ENCODE data around the gene AS3MT.
"Not testable (repeated sequence)": the region's sequence is repeated elsewhere in the genome, so short reads cannot be mapped to it uniquely, and the experiment has no call there.

AS3MT gene

GRCh38 chr10:102919992-102920739, 50.9 kb downstream of the AS3MT start:
- no peak for DNase-seq (ENCODE audit: low spot score)

DNA sequence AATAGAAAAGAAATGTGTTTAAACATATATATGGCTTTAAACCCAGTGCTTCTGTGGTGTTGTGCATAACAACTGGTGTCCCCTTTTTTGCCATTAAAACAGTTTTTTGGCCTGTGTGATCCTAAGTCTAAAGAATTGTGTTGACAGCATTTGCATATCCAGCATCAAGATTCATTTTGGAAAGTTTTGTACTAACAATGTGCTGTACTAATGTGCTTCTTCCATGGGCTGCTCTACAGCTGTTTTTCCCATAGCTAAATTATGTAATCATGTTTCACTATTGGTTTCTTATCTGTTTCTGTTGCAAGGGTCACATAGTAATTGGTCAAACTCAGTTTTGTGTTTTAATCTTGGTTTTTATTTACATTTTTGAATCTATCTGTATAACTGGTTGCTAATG, 54.3 kb downstream of the AS3MT start:
- no peak for DNase-seq (ENCODE audit: low spot score)

GRCh38 chr10:102926842-102927241, 57.6 kb downstream of the AS3MT start:
- no peak for DNase-seq (ENCODE audit: low spot score)

- DNase-seq (ENCODE audit: low spot score) = no peak
Observed at GRCh38 chr10:102927311-102928010, 58.2 kb downstream of the AS3MT start.

GRCh38 chr10:102928442-102928841, 59.2 kb downstream of the AS3MT start:
- not testable (repeated sequence) for DNase-seq (ENCODE audit: low spot score)

- no peak for DNase-seq (ENCODE audit: low spot score)
Observed at GRCh38 chr10:102930720-102931119, 61.5 kb downstream of the AS3MT start.

DNA sequence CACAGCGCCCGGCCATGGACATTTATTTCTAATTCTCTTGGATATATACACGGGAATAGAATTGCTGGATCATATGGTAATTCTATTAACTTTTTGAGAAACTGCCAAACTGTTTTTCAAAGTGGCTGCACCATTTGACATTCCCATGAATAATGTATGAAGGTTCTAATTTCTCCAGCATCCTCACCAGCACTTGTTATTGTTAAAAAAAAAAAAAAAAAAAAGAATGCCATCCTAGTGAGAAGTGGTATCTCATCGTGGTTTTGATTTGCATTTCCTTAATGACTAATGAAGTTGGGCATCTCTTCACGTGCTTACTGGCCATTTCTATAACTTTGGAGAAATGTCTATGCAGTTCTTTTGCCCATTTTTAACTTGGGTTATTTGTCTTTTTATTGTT, 62.4 kb downstream of the AS3MT start:
- no peak for DNase-seq (ENCODE audit: low spot score)

GRCh38 chr10:102935505-102935904, 66.2 kb downstream of the AS3MT start:
- DNase-seq (ENCODE audit: low spot score) = no peak

DNA sequence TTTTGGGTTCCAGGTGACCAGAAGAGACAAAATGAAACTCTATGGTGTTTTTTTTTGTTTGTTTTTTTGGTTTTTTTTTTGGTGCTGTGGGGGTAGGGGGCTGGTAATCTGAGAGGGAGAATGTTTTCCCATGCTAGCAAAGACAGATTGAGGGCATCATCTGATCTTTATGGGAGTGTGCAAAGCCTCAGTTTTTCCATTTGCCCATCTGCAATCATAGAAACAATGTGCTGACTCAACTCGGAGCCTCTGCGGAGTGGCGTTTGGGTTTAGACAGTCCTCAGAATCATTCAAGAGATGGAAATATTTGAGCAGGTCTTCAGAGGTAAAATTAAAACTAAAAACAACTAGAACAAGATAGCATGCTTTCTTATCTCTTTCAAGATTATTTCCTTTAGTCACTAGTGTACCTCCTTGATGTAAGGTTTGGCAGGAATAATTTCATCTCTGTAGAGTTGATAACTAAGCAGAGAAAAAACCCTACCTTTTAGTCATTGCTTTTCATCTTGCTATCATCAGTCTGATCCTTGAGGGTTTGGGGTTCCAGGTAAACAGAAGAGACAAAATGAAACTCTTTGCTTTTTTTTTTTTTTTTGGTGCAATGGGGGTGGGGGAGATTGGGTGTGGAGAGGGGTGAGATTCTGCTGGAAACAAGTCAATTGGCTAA, 66.8 kb downstream of the AS3MT start:
- no peak for DNase-seq (ENCODE audit: low spot score)

DNA sequence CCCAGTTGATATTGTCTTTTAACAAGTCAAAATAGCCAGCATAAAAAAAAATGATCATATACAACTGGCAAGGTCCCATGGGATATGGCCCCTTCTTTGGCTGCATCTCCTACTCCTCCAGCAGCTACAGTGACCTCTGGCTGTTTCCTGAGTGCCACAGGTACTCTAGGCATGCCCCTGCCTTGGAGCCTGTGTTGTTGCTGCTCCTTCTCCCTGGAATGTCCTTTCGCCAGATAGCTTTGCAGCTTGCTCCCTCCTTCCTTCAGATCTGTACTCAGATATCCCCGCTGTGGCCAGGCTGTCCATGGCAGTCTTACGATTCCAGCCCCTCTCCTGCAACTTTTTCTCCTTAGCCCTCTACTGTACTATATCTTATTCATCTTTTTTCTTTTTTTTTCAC, 72.1 kb downstream of the AS3MT start:
- no peak for DNase-seq (ENCODE audit: low spot score)

- DNase-seq (ENCODE audit: low spot score) = no peak
Observed at GRCh38 chr10:102945449-102945848, 76.2 kb downstream of the AS3MT start.

GRCh38 chr10:102945962-102946361, 76.7 kb downstream of the AS3MT start:
- no peak for DNase-seq (ENCODE audit: low spot score)

- no peak for DNase-seq (ENCODE audit: low spot score)
Observed at GRCh38 chr10:102946992-102947391, 77.7 kb downstream of the AS3MT start.

DNA sequence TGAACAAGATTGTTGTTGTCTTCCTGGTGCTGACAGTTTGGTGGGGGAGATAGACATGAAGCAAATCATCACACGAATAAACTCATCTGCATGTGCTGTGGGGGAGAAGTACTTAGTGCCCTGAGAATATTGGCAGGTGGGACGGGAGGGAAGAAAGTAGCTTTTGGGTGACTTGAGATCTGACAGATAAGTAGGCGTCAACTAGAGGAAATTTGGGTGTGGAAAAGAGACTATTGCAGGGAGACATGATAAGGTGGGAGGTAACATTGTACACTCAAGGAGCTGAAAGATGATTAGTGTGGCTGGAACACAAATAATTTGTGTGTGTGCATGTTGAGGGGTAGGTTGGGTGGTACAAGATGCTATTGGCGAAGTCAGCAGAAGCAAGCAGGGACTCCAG, 78.9 kb downstream of the AS3MT start:
- DNase-seq (ENCODE audit: low spot score) = no peak

DNA sequence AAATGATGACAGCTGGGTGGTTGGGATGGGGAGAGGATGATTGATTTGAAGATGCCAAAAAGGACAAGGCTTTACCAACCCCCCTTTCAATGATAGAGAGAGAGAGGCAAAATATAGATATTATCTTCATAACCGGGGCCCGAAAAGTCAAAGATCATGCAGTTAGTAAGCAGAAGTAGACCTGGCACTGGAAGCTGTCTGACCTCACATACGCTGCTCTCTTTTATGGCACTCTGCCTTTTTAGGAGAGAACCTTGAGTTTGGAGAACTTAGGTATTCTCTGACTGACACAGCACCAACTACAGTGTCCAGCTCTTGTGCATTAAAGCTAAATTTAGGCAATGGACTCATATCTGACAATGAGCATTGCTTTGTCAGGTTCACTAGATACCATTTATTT, 79.5 kb downstream of the AS3MT start:
- DNase-seq (ENCODE audit: low spot score) = no peak

DNA sequence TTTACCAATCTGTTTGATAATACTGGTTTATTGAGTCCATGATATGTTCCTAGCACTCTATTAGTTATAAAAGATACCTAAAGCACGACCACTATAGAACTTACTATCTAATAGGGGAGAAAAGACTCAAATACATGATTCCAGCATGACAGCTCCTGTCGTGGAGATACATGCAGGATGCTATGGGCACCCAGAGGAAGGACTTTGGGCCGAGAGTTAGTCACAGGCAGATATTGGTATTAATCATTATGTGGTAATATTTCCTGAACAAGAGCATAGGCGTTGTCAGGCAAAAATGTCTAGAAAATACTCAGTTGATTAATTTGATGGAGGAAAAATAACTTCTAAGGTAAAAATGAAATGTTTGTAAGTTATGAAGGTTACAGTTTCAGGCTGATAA, 80.6 kb downstream of the AS3MT start:
- DNase-seq (ENCODE audit: low spot score) = no peak

GRCh38 chr10:102951316-102951715, 82.0 kb downstream of the AS3MT start:
- DNase-seq (ENCODE audit: low spot score) = no peak
